T-helper 1 cell treated with Interleukin-12 subunit alpha and Interleukin-12 subunit beta and Interleukin-4 antibody, amounts not matched to agents 30 μg/mL and 1 μg/mL, for 36 hours (primary cell): ENCODE results near the gene THAP3.

Source experiments
- H3K27ac Mint-ChIP-seq: one replicate; pipeline ENCODE4 v1.8.0; 2021; ENCODE audit warnings: mild to moderate bottlenecking, mixed read lengths
- H3K27me3 Mint-ChIP-seq: one replicate; pipeline ENCODE4 v1.8.0; 2021; ENCODE audit warnings: low read depth, mixed read lengths
- H3K36me3 Mint-ChIP-seq: one replicate; pipeline ENCODE4 v1.8.0; 2021; ENCODE audit warnings: low read depth, mixed read lengths
- H3K4me1 Mint-ChIP-seq: one replicate; pipeline ENCODE4 v1.8.0; 2021; ENCODE audit warnings: low read depth, mixed read lengths
- H3K4me3 Mint-ChIP-seq: one replicate; pipeline ENCODE4 v1.8.0; 2021; ENCODE audit warnings: mild to moderate bottlenecking, moderate library complexity, mixed read lengths
- H3K9me3 Mint-ChIP-seq: one replicate; pipeline ENCODE4 v1.8.0; 2021; ENCODE audit warnings: mixed read lengths

Gene THAP3

GRCh38 chr1:6614019-6614928, 10.4 kb upstream of the THAP3 start:
- Mint-ChIP-seq H3K9me3 (no peaks in the 10 kb centered on the region), H3K27ac (no peak overlapping the region), H3K4me1 (peaks cover 17% of the 10 kb centered on the region), H3K27me3 (no peaks in the 10 kb centered on the region), H3K36me3 (peaks cover 10% of the 10 kb centered on the region), H3K4me3 (peak overlapping the region; percentile 42)

- Mint-ChIP-seq H3K27ac (peak overlapping the region; percentile 64), H3K27me3 (no peaks in the 10 kb centered on the region), H3K9me3 (no peaks in the 10 kb centered on the region), H3K4me1 (peaks cover 17% of the 10 kb centered on the region), H3K36me3 (peaks cover 13% of the 10 kb centered on the region), H3K4me3 (peak overlapping the region; percentile 83)
Measured at GRCh38 chr1:6614929-6615785, 9.5 kb upstream of the THAP3 start.

GRCh38 chr1:6619045-6619444, 5.6 kb upstream of the THAP3 start:
- Mint-ChIP-seq H3K27me3 (no peaks in the 10 kb centered on the region), H3K27ac (no peak overlapping the region), H3K9me3 (no peaks in the 10 kb centered on the region), H3K4me3 (no peak overlapping the region), H3K36me3 (peaks cover 20% of the 10 kb centered on the region), H3K4me1 (peaks cover 12% of the 10 kb centered on the region)

GRCh38 chr1:6621429-6622391, 3.0 kb upstream of the THAP3 start:
- peaks cover 22% of the 10 kb centered on the region for H3K36me3 Mint-ChIP-seq
- H3K27ac Mint-ChIP-seq: no peak overlapping the region
- H3K9me3 Mint-ChIP-seq: no peaks in the 10 kb centered on the region
- H3K4me1 Mint-ChIP-seq: peaks cover 15% of the 10 kb centered on the region
- H3K4me3 Mint-ChIP-seq: no peak overlapping the region
- H3K27me3 Mint-ChIP-seq: no peaks in the 10 kb centered on the region

- no peak overlapping the region for H3K4me3 Mint-ChIP-seq
- H3K9me3 Mint-ChIP-seq: no peaks in the 10 kb centered on the region
- peaks cover 17% of the 10 kb centered on the region for H3K4me1 Mint-ChIP-seq
- no peak overlapping the region for H3K27ac Mint-ChIP-seq
- peaks cover 22% of the 10 kb centered on the region for H3K36me3 Mint-ChIP-seq
- no peaks in the 10 kb centered on the region for H3K27me3 Mint-ChIP-seq
Measured at GRCh38 chr1:6622396-6623152, 2.1 kb upstream of the THAP3 start.

GRCh38 chr1:6623269-6623965, 1.3 kb upstream of the THAP3 start:
- Mint-ChIP-seq H3K27me3 (no peaks in the 10 kb centered on the region), H3K9me3 (no peaks in the 10 kb centered on the region), H3K36me3 (peaks cover 26% of the 10 kb centered on the region), H3K27ac (peak overlapping the region; percentile 2), H3K4me1 (peaks cover 21% of the 10 kb centered on the region), H3K4me3 (peak overlapping the region; percentile 14)

GRCh38 chr1:6625584-6626149, 999 bp downstream of the THAP3 start:
- Mint-ChIP-seq H3K27me3 (no peaks in the 10 kb centered on the region), H3K4me3 (peak overlapping the region; percentile 95), H3K36me3 (peaks cover 28% of the 10 kb centered on the region), H3K4me1 (peaks cover 21% of the 10 kb centered on the region), H3K27ac (peak overlapping the region; percentile 89), H3K9me3 (no peaks in the 10 kb centered on the region)

GRCh38 chr1:6627031-6627430, 2.4 kb downstream of the THAP3 start:
- Mint-ChIP-seq H3K27me3 (no peaks in the 10 kb centered on the region), H3K27ac (no peak overlapping the region), H3K36me3 (peaks cover 28% of the 10 kb centered on the region), H3K4me3 (peak overlapping the region; percentile 95), H3K4me1 (peaks cover 21% of the 10 kb centered on the region), H3K9me3 (no peaks in the 10 kb centered on the region)

- H3K4me3 Mint-ChIP-seq: peak overlapping the region; percentile 49
- peak overlapping the region; percentile 38 for H3K27ac Mint-ChIP-seq
- peaks cover 26% of the 10 kb centered on the region for H3K36me3 Mint-ChIP-seq
- H3K4me1 Mint-ChIP-seq: peaks cover 19% of the 10 kb centered on the region
- H3K9me3 Mint-ChIP-seq: no peaks in the 10 kb centered on the region
- no peaks in the 10 kb centered on the region for H3K27me3 Mint-ChIP-seq
Measured at GRCh38 chr1:6627841-6628545, 3.3 kb downstream of the THAP3 start.

- Mint-ChIP-seq H3K27me3 (no peaks in the 10 kb centered on the region), H3K27ac (no peak overlapping the region), H3K4me1 (peaks cover 18% of the 10 kb centered on the region), H3K9me3 (no peaks in the 10 kb centered on the region), H3K4me3 (no peak overlapping the region), H3K36me3 (peaks cover 27% of the 10 kb centered on the region)
Measured at GRCh38 chr1:6628971-6629479, 4.4 kb downstream of the THAP3 start.

GRCh38 chr1:6630027-6630426, 5.4 kb downstream of the THAP3 start:
- peaks cover 28% of the 10 kb centered on the region for H3K36me3 Mint-ChIP-seq
- H3K4me1 Mint-ChIP-seq: peaks cover 14% of the 10 kb centered on the region
- H3K4me3 Mint-ChIP-seq: no peak overlapping the region
- no peak overlapping the region for H3K27ac Mint-ChIP-seq
- no peaks in the 10 kb centered on the region for H3K27me3 Mint-ChIP-seq
- H3K9me3 Mint-ChIP-seq: no peaks in the 10 kb centered on the region

- Mint-ChIP-seq H3K36me3 (peaks cover 26% of the 10 kb centered on the region), H3K27me3 (no peaks in the 10 kb centered on the region), H3K27ac (no peak overlapping the region), H3K9me3 (no peaks in the 10 kb centered on the region), H3K4me3 (no peak overlapping the region), H3K4me1 (peaks cover 14% of the 10 kb centered on the region)
Measured at GRCh38 chr1:6631058-6631457, 6.4 kb downstream of the THAP3 start.
